Stimulated activated CD4-positive, alpha-beta T cell treated with anti-CD3 and anti-CD28 coated beads, Interleukin-4, amount 100 ng/mL, for 4 hours (primary cell): ENCODE data around the gene PHKA1.
"Not testable (repeated sequence)": the region's sequence is repeated elsewhere in the genome, so short reads cannot be mapped to it uniquely, and the experiment has no call there.

Experiments used
- DNase-seq, 2 experiments: peaks; one replicate each; pipeline ENCODE4 v3.0.0-alpha.2; 2020

PHKA1 gene

DNA sequence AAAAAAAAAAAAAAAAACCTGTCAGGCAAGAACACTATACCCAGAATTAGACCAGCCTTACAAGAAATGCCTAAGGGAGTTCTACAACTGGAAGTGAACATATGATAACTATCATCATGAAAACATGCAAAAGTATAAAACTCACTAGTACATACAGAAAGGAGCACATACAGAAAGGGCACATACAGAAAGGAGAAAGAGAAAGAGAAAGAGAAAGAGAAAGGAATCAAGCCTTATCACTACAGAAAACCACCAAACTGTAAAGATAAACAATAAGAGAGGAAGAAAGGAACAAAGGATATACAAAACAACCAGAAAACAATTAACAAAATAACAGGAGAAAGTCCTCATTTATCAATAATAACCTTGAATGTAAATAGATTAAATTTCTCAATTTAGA is 50.4 kb downstream of the PHKA1 start:
- DNase-seq: no peak

DNA sequence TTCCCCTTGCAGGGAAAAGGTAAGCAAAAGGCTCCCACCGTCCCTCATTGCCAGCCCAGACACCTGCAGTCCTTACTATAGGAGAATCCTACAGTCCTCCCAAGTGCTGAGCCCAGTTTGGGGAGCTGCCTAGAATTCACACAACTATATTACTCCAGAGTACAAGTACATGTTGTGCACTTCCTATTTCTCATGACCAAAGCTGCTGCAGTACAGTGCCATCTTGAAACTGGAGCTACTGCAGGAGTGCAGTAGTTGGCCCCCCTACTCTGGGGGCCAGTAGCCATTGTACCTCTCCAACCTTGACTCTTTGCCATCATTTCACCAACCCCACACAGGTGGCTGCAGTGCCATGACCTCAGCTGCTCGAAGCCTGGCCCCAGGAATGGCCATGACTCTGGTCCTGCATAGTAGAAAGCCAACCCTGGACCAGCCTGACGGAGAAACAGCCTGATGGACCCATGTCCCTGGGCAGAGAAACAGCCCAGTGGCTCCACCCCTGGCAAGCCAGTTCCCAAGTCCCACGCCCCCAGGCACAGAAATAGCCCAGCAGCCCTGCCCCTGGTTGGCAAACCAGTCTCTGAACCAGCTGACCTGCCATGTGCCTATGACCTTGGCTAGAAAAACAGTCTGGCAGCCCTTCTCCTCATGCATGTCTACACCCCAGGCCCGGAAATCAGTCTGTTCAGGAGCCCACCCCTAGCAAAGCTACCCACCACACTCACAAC is 51.9 kb downstream of the PHKA1 start:
- DNase-seq: no peak

DNA sequence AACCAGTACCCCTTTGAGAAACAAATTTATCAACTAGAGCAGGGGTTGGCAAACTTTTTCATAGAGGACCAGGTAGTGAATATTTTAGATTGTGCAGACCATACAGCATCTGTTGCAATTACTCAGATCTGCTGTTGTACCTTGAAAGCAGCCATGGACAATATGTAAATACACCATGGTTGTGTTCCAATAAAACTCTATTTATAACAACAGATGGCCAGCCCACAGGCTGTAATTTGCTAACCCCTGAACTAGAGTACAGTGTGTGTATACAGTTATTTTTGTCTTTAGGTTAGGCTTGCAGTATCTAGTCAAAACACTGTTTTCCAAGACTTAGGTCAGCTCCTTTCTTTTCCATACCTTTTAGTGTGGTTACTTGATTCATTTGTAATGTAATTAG is 54.4 kb downstream of the PHKA1 start:
- DNase-seq: no peak

DNA sequence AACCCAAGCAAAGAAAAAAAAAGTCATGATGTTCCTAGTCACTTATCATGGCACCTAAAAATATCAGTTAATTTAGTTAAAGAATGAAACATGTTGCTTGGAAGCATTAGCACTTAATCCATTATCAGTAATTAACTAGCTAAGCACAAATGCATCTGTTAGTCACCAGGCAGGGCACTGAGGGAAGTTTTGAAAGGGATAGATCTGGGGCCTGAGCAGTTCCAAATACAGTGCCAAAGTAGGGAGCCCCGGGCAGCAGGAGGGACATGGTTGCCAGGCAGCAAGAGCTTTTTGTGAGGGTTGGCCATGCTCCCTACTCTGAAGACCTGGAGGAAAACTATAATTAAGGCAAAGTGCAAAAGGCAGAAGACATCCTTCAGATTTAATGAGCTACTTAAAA is 62.0 kb downstream of the PHKA1 start:
- DNase-seq: no peak

DNA sequence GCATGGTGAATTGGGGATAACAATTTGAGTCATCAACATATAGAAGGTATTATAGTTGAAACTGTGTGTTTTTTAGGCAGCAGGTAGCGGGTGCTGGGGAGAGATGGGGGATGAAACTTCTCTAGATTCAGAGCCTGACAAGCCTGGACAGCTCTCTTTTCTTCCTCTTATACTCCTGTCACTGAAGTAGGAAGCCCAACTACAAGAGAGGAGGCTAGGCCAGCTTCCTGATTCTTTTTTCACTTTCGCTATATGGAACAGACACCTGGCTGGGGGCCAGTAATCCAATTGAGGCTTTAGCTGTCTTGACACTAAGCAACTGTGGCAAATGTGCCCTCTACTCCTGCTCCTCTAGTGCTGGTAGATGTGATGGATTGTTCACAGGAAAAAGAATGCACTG is 69.2 kb downstream of the PHKA1 start:
- DNase-seq: no peak

DNA sequence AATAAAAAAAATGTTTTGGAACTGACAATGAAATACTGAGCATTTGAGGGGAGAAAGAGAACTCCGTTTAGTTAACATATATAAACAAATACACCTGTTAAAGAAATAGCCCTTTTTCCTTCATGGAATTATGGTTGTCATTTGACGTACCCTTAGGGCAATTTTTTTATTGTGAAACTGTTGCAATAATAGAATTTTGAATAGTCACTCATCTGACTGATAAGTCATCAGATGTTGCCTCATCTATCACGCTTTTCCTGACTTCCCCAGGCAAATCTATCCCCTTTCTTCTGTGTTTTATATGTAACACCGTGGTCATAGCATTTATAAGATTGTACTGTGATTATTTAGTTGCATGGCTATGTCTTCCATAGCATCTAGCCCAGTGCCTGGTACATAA is 72.5 kb downstream of the PHKA1 start:
- no peak for DNase-seq

- no peak for DNase-seq
Measured at GRCh38 chrX:72635930-72636329, 78.2 kb downstream of the PHKA1 start.

DNA sequence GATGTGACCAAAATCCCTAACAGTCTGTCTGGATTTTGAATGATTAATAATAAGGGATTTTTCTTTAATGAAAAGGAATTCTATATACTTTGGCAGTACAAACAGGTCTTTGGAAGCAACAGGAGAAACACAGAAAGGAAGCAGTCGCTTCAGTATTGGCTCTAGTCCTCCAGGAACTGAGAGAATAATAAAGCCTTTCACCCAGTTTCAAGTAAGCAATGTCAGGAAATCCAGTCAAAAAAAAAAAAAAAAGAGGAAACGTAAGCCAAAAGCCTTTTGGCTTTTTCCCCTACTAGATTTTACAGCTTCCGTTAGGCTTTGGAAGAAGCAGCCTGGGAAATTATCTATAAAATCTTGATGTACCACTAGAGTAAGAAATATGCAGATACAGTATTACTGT is 79.8 kb downstream of the PHKA1 start:
- DNase-seq: no peak

DNA sequence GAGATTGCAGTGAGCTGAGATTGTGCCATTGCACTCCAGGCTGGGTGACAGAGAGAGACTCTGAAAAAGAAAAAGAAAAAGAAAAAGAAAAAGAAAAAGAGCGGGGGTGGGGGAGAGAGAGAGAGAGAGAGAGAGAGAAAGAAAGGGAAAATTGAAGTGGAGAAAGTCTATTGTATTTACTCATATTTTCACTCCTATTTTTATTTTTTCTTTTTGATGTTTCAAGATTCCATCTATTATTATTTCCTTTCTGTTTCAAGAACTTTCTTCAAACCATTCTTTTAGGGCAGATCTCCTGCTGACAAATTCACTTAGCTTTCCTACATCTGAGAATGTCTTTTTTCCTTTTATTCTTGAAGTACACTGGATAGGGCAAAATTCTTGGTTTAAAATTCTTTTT is 83.9 kb downstream of the PHKA1 start:
- DNase-seq: no peak

DNA sequence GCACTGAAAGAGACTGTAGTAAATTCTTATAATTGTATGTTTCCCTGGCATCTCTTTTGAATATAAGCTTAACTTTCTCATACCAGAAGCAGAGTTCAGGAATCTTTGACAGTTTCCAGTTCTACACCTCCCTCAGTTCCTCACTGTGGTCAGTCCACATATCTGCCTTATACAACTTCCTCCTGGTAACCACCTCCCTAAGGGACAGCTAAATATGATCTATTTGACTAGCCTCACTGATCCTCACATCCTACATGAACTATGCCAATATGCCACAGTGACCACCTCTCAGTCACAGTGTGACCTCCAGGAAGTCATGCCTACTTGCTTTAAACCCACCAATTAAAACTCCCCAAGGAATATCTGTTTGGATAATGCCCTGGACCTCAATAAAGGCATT is 89.9 kb downstream of the PHKA1 start:
- DNase-seq: no peak

GRCh38 chrX:72621625-72622485 is 92.3 kb downstream of the PHKA1 start:
- no peak for DNase-seq

DNA sequence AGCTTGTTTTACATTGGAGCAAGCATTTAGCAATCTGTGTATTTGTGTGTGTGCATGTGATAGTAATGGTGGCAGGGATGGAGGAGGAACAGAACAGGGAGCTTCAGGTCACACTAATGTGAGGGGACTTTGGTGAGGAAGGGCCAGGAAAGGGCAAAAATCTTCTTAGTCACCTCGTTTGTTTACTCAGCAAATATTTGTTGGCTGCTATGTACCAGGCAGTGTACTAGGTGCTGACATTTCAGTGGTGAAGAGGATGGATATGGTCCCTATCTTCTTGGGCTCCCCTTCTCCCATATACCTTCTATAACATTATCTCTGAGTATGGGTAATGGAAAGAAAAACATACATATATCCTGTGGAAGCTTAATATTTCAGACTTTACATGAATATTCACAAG is 92.9 kb downstream of the PHKA1 start:
- DNase-seq: no peak

GRCh38 chrX:72620550-72621145 is 93.5 kb downstream of the PHKA1 start:
- peak; percentile 4 to 8 for DNase-seq

DNA sequence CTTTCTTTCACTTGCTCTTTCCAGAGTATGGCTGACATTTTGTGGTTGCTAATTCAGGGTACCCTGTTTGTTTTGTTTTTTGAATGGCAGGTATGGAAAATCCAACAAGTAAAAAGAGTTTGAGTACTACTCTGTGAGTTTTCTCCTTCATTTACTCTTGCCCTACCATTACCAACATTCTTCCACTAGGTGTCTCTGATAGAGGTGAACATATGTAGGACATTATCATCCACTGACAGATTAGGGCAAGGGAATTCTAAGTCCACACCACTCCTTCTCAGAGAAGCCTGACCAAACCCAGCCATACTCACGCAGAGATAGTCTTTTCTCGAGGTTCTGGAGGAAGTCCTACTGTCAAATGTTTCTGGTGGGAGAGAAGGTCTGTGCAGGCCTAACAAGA is 104.8 kb downstream of the PHKA1 start:
- no peak for DNase-seq

GRCh38 chrX:72604705-72605104 is 109.4 kb downstream of the PHKA1 start:
- no peak for DNase-seq

DNA sequence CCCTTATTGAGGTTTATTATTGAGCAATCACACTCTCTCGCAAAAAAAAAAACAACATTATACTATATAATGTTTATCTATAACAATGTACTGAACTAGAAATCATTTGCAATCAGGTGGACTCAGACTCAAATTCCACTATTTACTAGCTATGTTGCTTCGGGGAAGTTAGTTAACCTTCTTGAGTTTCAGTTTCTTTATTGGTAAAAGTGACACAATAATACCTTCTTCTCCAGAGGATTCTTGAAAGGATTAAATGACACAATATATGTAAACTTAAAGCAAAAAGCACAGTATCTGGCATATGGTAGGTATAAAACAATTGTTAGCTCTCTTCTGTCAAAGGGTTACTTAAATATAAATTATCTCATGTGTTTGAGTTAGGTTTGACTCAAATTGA is 110.0 kb downstream of the PHKA1 start:
- DNase-seq: no peak

DNA sequence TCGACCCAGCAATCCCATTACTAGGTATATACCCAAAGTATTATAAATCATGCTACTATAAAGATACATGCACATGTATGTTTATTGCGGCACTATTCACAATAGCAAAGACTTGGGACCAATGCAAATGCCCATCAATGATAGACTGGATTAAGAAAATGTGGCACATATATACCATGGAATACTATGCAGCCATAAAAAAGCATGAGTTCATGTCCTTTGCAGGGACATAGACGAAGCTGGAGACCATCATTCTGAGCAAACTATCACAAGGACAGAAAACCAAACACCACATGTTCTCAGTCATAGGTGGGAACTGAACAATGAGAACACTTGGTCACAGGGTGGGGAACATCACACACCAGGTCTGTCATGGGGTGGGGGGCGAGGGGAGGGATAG is 123.1 kb downstream of the PHKA1 start:
- DNase-seq: not testable (repeated sequence)

DNA sequence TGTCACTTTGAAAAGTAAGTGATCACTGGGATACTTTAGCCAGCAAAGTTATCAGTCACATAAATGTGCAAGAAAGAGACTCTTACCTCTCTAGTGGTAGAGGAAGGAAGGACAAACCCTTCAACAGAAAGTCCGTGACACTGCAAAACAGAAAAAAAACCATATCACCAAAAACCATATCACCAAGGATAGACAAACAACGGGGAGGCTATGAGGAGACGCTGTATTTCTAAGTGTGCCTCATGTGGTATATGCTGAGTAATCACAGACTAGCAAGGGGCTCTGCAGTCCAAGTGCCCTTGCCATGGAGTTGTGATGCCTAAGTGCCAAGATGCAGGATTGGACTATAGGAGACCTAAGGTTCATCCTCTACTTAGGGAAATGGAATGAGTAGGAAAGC is 129.9 kb downstream of the PHKA1 start:
- DNase-seq: no peak

- no peak for DNase-seq
Measured at GRCh38 chrX:72576141-72576894, 137.8 kb downstream of the PHKA1 start.

DNA sequence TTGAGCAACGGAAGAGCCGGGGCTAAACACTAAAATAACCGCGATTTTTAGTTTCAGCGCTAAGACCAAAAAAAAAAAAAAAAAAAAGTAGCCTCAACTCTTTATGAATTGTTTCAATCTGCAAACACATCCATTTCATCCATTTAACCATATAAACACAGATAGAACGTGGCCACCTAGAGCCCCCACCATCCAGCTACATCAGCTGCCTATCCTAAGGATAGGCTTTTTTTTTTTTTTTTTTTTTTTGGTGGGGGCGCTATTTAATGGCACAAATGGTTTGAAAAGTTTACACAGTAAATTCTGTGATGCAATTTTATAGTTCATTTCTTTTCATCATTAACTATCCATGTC is 141.0 kb downstream of the PHKA1 start:
- DNase-seq: no peak

DNA sequence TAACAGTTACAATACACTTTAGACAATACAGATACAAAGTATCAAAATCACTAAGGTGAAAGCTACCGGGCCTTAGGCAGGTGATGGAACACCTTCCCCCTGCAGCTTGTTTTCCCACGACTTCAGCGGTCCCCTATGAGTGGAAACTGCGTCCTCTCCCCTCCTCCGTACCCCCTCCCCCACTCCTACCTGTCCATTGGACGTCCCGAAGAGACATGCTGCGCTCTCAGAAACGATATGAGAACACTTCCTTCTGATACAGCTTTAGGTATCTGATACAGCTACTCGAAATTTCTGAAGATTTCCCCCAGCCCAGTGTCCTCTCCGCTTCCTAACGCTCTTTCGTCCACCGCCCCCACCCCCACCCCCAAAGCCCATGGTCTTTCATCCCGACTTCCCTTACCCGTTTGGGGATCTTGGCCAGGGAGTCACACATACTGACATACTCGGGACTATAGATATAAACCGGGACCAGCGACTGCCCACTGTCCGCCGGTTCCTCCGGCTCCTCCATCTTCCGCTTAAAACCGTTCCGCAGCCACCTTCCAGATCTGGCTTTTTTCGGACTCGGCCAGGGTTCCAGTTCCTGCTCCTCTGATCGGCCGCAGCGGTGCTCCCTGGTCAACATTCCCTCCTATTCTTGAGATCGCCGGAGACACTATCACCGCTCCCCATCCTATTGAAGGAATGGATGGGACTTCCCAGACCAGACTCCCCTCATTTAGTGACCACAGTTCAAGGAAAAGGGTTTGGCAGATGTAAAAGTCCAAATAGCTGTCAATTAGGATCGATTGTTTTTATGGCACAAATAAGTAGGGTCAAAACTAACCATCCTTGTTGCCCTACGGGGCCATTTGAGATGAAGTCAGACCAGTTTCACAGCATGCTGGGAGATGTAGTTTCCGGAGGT is 141.6 kb downstream of the PHKA1 start, which contains the start of gene HDAC8:
HDAC8 (minus strand) TSS at position 596 of the 910 bp plus-strand sequence; CDS start at position 514, 82 bp downstream.
- DNase-seq: peak; percentile 30 to 39

DNA sequence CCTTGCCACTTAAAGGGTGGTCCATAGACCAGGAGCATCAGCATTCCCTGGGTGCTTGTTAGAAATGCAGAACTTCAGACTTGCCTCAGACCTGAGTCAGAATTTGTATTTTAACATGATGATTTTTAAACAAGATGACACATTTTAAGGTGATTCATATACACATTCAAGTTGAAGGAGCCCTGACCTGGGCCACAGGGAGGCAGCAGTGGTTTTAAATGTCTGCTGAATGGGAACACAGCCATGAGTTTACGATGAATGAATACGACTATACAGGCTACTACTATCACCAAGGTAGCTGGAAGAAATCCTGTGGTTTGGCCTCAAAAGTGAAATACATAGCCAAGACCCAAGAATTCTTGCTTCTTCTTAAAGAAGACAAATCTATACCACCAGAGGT is 144.3 kb downstream of the PHKA1 start:
- no peak for DNase-seq
